Activated CD8-positive, alpha-beta memory T cell treated with anti-CD3 and anti-CD28 coated beads, Interleukin-2, amount 50 U/mL, for 24 hours (primary cell): Measurements from ENCODE around the gene RPL39L.
"Not testable (repeated sequence)": the region's sequence is repeated elsewhere in the genome, so short reads cannot be mapped to it uniquely, and the experiment has no call there.

ENCODE experiments used
- DNase-seq: peaks from one replicate; pipeline ENCODE4 v3.0.0-alpha.2; 2020; ENCODE audit errors: extremely low read depth

The RPL39L gene

GRCh38 chr3:187139126-187139894 is at the start of gene RPL39L:
RPL39L (minus strand) TSS chr3:187139496; CDS start chr3:187121300, 18,196 bp downstream.
- peak; percentile 83 for DNase-seq

- no peak for DNase-seq
Measured at GRCh38 chr3:187188931-187189330, 49.6 kb upstream of the RPL39L start.

GRCh38 chr3:187186801-187187421 is 47.6 kb upstream of the RPL39L start:
- no peak for DNase-seq

- DNase-seq: no peak
Measured at GRCh38 chr3:187186375-187186774, 47.1 kb upstream of the RPL39L start.

GRCh38 chr3:187185759-187186158 is 46.5 kb upstream of the RPL39L start:
- no peak for DNase-seq

GRCh38 chr3:187183903-187184302 is 44.6 kb upstream of the RPL39L start:
- no peak for DNase-seq

GRCh38 chr3:187183210-187183862 is 44.0 kb upstream of the RPL39L start:
- no peak for DNase-seq

- DNase-seq: no peak
Measured at GRCh38 chr3:187181454-187182170, 42.3 kb upstream of the RPL39L start.

GRCh38 chr3:187172929-187173328 is 33.6 kb upstream of the RPL39L start:
- no peak for DNase-seq

- DNase-seq: not testable (repeated sequence)
Measured at GRCh38 chr3:187170911-187171310, 31.6 kb upstream of the RPL39L start.

GRCh38 chr3:187169231-187169960 is 30.1 kb upstream of the RPL39L start:
- DNase-seq: no peak

- no peak for DNase-seq
Measured at GRCh38 chr3:187167777-187168176, 28.5 kb upstream of the RPL39L start.

- no peak for DNase-seq
Measured at GRCh38 chr3:187166750-187167149, 27.5 kb upstream of the RPL39L start.

GRCh38 chr3:187165144-187165543 is 25.8 kb upstream of the RPL39L start:
- no peak for DNase-seq

- no peak for DNase-seq
Measured at GRCh38 chr3:187162265-187162953, 23.1 kb upstream of the RPL39L start.

- no peak for DNase-seq
Measured at GRCh38 chr3:187161556-187161955, 22.3 kb upstream of the RPL39L start.

- peak; percentile 35 for DNase-seq
Measured at GRCh38 chr3:187150599-187150998, 11.3 kb upstream of the RPL39L start.

GRCh38 chr3:187150186-187150585 is 10.9 kb upstream of the RPL39L start:
- no peak for DNase-seq

GRCh38 chr3:187146389-187146788 is 7.1 kb upstream of the RPL39L start:
- DNase-seq: no peak

- no peak for DNase-seq
Measured at GRCh38 chr3:187145149-187145895, 6.0 kb upstream of the RPL39L start.
